GM19193 (cell line): ENCODE results near the gene PON3.

Experiments used
- POLR2A ChIP-seq: IDR thresholded peaks from 4 replicates; pipeline ENCODE4 v1.6.1; 2011; ENCODE audit not compliant: insufficient read depth, insufficient read length; ENCODE audit errors: extremely low read depth

Gene PON3

GRCh38 chr7:95330961-95331337 lies 65.2 kb downstream of the PON3 start:
- no peak for TF ChIP-seq POLR2A

- TF ChIP-seq POLR2A: no peak
Observed at GRCh38 chr7:95330204-95330960, 65.8 kb downstream of the PON3 start.

- no peak for TF ChIP-seq POLR2A
Observed at GRCh38 chr7:95327356-95327755, 68.8 kb downstream of the PON3 start.

- no peak for TF ChIP-seq POLR2A
Observed at GRCh38 chr7:95324431-95324830, 71.7 kb downstream of the PON3 start, which contains the start of gene PON1. Gene PON1 (minus strand): TSS chr7:95324532. CDS start chr7:95324475, 57 bp downstream.

- TF ChIP-seq POLR2A: no peak
Observed at GRCh38 chr7:95323410-95324129, 72.6 kb downstream of the PON3 start.

GRCh38 chr7:95322854-95323253 lies 73.3 kb downstream of the PON3 start:
- no peak for TF ChIP-seq POLR2A

- TF ChIP-seq POLR2A: no peak
Observed at GRCh38 chr7:95322396-95322795, 73.8 kb downstream of the PON3 start.

- no peak for TF ChIP-seq POLR2A
Observed at GRCh38 chr7:95321720-95322119, 74.5 kb downstream of the PON3 start.

- no peak for TF ChIP-seq POLR2A
Observed at GRCh38 chr7:95320651-95321050, 75.5 kb downstream of the PON3 start.

- TF ChIP-seq POLR2A: no peak
Observed at GRCh38 chr7:95319570-95319969, 76.6 kb downstream of the PON3 start.

GRCh38 chr7:95318501-95319100 lies 77.6 kb downstream of the PON3 start:
- no peak for TF ChIP-seq POLR2A

- no peak for TF ChIP-seq POLR2A
Observed at GRCh38 chr7:95317966-95318365, 78.2 kb downstream of the PON3 start.

GRCh38 chr7:95317546-95317945 lies 78.6 kb downstream of the PON3 start:
- no peak for TF ChIP-seq POLR2A

- no peak for TF ChIP-seq POLR2A
Observed at GRCh38 chr7:95316588-95316987, 79.6 kb downstream of the PON3 start.

GRCh38 chr7:95312561-95312960 lies 83.6 kb downstream of the PON3 start:
- TF ChIP-seq POLR2A: no peak

GRCh38 chr7:95311389-95311788 lies 84.8 kb downstream of the PON3 start:
- TF ChIP-seq POLR2A: no peak
